ENCODE measurements around the gene RPS6KC1. TPM values are rescaled to one million over a fixed set of nuclear protein-coding genes. Genes with fewer than 3 reads are reported as not detected.
A peak's percentile ranks its signal among the peaks of the same experiment; 100 is the strongest.
"Not testable (repeated sequence)": the region's sequence is repeated elsewhere in the genome, so short reads cannot be mapped to it uniquely, and the experiment has no call there.

RPS6KC1 gene, protein sequence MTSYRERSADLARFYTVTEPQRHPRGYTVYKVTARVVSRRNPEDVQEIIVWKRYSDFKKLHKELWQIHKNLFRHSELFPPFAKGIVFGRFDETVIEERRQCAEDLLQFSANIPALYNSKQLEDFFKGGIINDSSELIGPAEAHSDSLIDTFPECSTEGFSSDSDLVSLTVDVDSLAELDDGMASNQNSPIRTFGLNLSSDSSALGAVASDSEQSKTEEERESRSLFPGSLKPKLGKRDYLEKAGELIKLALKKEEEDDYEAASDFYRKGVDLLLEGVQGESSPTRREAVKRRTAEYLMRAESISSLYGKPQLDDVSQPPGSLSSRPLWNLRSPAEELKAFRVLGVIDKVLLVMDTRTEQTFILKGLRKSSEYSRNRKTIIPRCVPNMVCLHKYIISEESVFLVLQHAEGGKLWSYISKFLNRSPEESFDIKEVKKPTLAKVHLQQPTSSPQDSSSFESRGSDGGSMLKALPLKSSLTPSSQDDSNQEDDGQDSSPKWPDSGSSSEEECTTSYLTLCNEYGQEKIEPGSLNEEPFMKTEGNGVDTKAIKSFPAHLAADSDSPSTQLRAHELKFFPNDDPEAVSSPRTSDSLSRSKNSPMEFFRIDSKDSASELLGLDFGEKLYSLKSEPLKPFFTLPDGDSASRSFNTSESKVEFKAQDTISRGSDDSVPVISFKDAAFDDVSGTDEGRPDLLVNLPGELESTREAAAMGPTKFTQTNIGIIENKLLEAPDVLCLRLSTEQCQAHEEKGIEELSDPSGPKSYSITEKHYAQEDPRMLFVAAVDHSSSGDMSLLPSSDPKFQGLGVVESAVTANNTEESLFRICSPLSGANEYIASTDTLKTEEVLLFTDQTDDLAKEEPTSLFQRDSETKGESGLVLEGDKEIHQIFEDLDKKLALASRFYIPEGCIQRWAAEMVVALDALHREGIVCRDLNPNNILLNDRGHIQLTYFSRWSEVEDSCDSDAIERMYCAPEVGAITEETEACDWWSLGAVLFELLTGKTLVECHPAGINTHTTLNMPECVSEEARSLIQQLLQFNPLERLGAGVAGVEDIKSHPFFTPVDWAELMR
- total RNA-seq = 10 to 100 TPM; 20.2 to 23.5 TPM
- long read RNA-seq, donor 1, full-length matches to known transcripts = 9 of 23 reads
- long read RNA-seq, donor 1, partial matches to known transcripts = 3 of 23 reads
- long read RNA-seq, donor 1, other reads (novel, unspliced or antisense) = 11 of 23 reads
- long read RNA-seq, donor 2, partial matches to known transcripts = 4 of 7 reads
- long read RNA-seq, donor 2, other reads (novel, unspliced or antisense) = 3 of 7 reads

DNA sequence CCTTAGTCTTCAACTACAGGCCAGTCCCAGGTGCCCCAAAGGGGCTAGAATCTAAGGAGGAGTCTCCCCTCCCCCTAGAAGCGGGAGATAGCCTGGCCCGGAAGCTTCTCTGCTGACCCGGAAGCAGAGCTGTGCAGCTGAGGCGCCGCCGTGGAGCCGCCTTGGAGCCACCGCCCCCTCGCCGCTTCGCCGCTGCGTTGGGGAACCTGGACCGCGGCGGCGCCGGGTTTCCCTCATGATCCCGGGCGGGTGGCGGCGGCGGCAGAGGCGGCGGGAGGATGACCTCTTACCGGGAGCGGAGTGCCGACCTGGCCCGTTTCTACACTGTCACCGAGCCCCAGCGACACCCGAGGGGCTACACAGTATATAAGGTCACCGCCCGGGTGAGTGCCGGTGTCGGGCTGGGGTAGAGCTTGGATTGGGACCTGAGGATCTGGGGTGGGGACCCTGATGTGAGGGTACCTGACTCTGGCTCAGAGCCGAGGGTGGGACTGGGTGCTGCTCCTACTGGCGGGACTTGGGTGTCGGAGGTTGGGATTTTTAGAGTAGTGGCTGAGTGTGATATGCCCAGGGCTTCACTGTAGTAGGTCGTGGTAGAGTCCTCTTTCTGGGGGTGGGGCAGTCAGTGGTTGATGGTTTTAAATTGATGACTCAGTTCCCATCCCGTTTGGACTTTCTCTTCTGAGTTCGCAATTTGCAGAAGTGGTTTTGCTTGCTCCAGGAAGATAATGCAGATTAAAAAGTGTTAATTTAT, at the start of gene RPS6KC1:
Gene RPS6KC1, plus strand, starts transcription at position 115 of the 754 bp plus-strand sequence. Its CDS starts 164 bp downstream, at position 279.
- DNase-seq (ENCODE audit: low spot score) = peak; percentile 94
- intact Hi-C loops (cut with DNase I) = no loop called here

DNA sequence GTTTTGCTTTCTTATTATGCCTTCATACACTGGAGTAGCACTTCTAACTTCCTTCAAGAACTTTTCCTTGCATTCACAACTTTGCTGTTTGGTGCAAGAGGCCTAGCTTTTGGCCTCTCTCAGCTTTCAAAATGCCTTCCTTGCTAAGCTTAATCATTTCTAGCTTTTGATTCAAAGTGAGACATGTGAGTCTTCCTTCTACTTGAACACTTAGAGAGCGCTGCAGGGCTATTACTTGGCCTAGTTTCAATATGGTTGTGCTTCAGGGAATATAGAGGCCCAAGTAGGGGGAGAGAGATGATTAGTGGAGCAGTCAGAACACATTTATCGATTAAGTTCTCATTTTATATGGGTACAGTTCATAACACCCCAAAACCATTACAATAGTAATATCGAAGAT, 47.8 kb upstream of the RPS6KC1 start:
- DNase-seq (ENCODE audit: low spot score) = no peak
- intact Hi-C loops (cut with DNase I) = no loop called here

DNA sequence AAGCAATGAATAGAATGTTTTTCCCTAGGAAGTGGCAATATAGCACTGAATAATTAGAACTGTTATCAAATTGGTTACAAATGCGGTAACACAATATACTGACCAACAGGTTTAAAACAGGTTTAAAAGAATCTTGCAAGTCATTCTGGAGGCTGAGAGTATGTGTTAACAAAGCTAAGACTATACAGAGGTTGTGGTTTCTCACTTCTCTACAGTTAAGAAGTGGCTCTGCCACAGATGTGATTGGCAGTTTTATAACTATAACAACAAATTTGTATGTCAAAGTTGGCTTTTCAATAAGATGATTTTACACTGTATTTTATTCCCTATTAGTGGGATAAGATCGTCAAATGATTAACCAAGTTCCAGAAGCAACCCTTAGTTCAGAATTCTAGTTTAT, 42.5 kb upstream of the RPS6KC1 start:
- DNase-seq (ENCODE audit: low spot score) = no peak
- intact Hi-C loops (cut with DNase I) = no loop called here

DNA sequence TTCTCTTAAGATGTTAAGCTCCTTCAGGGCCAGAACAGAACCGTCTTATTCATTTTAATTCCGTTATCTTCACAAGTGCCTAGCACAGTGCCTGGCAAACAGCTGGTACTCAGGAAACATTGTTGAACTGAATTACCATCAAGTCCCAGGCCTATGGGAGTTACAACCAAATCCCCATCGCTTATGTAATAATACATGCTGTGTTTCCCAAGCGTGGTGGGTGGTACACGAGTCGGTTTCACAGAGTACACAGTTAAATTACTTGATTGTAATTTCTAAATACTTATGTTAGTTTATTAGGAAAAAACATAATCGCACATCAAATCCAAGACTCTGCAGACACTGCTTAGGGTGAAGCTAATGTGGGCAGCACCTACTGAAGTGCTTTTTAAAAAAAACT, 36.4 kb upstream of the RPS6KC1 start:
- no peak for DNase-seq (ENCODE audit: low spot score)
- intact Hi-C loops (cut with DNase I) = no loop called here

DNA sequence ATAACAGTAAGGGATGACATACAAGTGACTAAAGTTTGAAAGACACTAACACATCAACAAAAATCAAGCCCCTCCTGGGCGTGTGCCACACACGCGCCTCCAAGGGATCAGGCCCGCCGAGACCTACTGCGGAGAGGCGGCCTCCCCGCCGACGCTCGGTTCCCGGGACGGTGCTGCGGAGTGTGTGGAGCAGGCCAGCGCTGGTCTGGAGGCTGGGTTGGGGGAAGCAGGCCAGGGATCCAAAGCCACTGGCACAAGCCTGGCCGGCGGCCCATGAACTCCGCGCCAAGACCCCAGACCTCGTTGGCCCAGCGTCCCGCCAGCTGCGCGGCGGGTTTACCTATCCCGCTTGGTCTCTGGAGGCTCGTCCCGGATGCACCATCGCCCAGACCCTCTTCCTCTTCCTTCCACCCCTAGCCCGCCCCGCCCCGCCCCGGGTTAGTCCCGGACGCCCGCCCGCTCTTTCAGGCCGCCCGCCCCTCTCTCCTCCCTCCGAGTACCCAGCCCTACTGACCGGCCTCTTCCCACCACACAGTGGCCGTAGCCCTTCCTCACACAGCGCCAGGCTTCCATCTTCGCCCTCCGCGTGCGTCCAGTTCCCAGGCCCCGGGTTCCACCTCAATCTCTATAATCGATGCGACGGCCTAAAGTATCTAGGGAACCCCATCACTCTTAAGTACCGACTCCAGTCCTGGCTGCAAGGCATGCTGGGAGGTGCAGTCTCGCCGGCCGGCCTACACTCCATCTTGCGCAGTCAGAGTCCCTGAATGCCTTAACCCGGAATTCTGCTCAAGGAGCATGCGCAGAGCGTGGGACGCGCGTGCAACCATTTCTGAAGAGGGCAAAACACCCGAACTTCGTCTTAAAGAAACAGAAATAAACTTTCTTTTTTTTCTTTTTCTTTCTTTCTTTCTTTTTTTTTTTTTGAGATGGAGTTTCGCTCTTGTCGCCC, 35.7 kb upstream of the RPS6KC1 start, which contains the start of gene ANGEL2:
Gene ANGEL2, minus strand, starts transcription at position 769 of the 952 bp plus-strand sequence. Its CDS starts 196 bp downstream, at position 573.
- DNase-seq (ENCODE audit: low spot score) = peak; percentile 99
- intact Hi-C loops (cut with DNase I) = no loop called here

DNA sequence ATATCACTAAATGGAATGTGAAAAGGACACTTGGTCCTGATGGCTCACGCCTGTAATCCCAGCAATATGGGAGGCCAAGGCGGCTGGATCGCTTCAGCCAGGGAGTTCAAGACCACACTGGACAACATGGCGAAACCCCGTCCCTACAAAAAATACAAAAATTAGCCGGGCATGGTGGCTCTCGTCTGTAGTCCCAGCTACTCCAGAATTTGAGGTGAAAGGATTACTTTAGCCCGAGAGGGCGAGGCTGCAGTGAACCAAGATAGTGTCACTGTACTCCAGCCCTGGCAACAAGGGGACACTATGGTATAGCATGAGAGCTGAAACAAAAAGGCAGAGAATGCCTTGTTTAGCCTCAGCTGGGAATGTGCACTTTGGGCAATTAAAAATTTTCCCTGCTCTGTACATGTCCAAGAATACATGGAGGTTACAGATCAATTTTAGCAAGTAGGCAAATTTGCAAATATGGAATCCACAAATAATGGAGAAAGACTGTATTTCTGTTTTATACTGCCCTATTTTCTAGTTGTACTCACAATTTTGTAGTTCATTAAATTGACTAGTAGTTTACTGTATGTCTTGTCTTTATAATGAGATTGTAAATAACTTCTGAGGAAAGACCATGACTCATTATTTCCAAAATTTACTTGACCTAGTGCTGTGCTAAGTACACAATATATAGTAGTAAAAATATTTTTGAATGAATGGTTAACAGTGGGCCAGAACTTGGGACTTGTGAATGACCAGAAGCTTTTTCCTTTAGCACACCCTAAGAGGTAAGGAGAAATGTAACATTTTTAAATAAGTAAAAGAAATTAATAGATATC, 33.4 kb upstream of the RPS6KC1 start:
- intact Hi-C loops (cut with DNase I) = no loop called here

DNA sequence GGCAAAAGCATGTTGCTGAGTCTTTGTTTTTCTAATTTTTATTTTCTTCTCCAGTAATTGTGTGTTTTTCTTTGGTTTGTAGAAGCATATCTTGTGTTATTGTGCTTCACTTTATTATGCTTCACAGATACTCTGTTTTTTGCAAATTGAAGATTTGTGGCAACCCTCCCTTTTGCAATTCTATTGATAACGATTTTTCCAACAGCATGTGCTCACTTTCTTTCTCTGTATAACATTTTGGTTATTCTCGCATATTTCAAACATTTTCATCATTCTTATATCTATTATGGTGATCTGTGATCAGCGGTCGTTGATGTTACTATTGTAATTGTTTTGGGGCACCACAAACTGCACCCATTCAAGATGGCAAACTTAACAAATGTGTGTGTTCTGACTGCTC, 31.6 kb upstream of the RPS6KC1 start:
- intact Hi-C loops (cut with DNase I) = no loop called here
- no peak for DNase-seq (ENCODE audit: low spot score)

More for the DNA sequence above, 33.4 kb upstream of the RPS6KC1 start:
- DNase-seq (ENCODE audit: low spot score) = no peak

DNA sequence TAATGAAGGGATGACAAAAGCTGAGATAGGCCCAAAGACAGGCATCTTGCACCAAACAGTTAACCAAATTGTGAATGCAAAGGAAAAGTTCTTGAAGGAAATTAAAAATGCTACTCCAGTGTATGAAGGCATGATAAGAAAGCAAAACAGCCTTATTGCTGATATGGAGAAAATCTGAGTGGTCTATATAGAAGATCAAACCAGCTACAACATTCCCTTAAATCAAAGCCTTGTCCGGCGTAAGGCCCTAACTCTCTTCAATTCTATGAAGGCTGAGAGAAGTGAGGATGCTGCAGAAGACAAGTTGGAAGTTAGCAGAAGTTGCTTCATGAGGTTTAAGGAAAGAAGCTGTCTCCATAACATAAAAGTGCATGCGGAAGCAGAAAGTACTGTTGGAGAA, 31.0 kb upstream of the RPS6KC1 start:
- no peak for DNase-seq (ENCODE audit: low spot score)
- intact Hi-C loops (cut with DNase I) = no loop called here

DNA sequence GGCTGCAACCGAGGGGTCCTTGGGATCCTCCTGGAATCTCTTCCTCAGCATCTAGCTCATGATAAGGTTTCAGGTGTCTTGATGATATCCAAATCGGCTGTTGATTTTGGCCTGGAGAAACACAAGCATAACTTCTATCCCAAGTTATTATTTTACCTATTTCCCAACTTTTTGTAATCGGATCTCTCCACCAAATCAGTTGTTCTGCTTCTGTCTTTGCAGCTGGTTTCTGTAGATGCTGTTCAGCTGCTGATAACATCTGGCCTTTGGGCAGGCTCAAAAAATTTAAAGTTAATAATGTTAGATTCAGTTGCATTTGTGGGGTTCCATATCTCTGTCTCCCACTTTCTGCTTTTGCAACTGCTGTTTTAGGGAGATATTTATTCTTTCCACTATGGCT, 24.0 kb upstream of the RPS6KC1 start:
- intact Hi-C loops (cut with DNase I); DNase-seq (ENCODE audit: low spot score): not testable (repeated sequence)

DNA sequence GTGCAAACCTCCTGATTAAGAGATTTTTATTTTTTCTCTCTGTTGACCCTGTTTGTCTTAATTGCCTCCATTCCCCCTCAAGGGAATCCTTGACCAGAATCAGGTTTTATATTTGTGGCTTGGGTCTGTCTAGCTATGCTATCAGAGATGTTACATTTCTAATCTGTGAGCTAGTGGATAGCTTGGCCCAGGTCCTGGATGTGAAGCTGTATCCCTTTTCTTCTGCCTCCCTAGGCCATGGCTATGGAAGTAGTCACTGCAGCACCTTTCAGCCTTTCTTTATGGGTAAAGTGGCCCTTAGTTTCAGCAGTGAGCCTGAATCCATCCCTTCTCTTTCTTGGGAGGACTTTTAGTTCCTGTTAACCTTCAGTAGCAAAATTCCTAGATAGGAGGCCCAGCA, 18.4 kb upstream of the RPS6KC1 start:
- no peak for DNase-seq (ENCODE audit: low spot score)
- intact Hi-C loops (cut with DNase I) = no loop called here

DNA sequence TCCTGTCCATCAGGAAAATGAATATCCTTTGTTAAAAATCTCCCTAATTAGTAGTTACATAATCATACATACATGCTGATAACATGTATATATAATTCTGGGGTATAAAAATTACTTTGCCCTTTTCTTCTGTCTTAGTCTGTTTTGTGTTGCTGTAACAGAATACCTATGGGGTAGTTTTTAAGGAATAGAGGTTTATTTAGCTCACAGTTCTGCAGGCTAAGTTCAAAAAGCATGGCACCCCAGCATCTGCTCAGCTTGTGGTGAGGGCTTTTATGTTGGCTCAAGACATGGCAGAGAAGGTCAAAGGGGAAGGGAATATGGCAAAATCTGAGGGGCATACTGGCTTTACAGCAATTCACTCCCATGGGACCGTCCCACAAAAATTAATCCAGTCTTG, 16.3 kb upstream of the RPS6KC1 start:
- intact Hi-C loops (cut with DNase I) = no loop called here
- DNase-seq (ENCODE audit: low spot score) = no peak

DNA sequence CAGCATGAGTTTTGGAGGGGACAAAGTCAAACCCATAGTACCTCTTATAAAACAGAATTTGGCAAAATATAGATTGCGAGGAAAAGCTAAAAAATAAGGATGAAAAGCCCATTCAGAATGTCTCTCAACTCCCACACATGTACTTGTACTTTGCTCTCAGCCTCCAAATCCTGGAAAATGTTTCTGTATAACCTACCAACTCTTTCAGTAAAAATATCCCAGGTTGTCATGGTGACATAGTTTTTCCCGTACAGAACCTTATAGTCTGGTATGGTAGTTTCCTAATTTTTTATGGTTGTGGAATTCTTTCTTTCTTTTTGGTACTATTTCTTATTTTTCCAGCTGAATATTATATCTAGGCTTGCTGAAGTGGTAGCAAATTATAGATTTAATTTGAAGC, 15.5 kb upstream of the RPS6KC1 start:
- intact Hi-C loops (cut with DNase I) = no loop called here
- DNase-seq (ENCODE audit: low spot score) = no peak

DNA sequence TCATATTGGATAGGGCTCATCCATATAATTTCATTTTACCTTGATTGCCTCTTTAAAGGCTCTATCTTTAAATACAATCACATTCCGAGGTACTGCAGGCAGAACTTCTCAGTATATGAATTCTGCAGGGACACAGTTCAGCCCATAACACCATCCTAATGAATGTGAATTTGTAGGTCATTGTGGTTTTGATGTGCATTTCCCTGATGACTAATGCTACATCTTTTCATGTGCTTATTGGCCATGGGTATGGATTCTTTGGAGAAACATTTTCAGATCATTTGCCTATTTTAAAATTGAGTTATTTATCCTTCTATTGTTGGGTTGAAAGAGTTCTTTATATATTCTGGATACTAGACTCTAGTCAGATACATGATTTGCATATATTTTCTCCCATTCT, 9.6 kb upstream of the RPS6KC1 start:
- no peak for DNase-seq (ENCODE audit: low spot score)
- intact Hi-C loops (cut with DNase I) = no loop called here

DNA sequence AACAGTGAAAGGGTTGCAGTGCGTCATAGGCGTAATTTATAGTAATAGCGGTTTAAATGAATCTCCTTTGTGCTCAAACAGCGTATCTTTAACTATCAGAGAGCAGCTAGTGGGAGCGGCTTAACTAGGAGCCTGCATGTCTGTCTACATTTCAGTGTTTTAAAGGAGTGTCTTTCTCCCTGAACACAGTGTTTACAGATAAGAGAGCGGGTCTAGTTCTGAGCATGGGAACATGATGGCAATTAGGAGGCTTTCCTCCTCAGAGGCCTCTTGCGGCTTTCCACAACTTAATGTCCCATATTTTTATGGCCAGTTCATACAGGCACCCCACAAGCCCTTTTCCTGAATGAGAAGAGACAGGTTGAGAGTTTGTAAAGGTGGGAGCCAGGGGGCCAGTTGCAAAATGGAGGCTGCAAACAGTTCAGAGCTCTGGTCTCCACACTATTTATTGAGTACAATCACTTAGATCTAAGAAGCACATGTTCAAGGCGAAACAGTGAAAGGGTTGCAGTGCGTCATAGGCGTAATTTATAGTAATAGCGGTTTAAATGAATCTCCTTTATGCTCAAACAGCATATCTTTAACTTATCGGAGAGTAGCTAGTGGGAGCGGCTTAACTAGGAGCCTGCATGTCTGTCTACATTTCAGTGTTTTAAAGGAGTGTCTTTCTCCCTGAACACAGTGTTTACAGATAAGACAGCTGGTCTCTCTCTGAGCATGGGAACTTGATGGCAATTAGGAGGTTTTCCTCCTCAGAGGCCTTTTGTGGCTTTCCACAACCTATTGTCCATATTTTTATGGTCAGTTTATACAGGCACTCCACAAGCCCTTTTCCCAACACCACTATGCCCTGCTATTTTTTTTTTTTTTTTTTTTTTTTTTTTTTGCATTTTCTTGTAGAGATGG, 5.5 kb upstream of the RPS6KC1 start:
- DNase-seq (ENCODE audit: low spot score); intact Hi-C loops (cut with DNase I): not testable (repeated sequence)

DNA sequence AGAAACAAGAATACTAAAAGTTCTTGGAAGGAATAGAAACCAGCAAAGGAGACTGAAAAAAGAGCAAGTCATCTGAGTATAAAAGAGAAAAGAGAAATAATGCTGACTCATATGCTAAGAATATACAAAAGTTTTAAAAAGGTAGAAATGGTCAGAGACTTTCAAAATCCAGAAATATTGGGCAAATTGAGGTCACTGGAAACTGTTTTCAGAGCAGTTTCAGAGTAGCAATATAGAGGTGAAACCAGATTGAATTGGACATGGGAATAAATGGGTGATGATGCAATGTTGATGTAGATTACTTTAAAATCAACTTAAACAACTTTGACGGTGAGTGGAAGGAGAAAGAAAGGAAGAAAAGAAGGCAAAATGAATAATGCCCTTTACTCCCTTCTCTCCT, 1.8 kb upstream of the RPS6KC1 start:
- DNase-seq (ENCODE audit: low spot score) = no peak
- intact Hi-C loops (cut with DNase I) = no loop called here

DNA sequence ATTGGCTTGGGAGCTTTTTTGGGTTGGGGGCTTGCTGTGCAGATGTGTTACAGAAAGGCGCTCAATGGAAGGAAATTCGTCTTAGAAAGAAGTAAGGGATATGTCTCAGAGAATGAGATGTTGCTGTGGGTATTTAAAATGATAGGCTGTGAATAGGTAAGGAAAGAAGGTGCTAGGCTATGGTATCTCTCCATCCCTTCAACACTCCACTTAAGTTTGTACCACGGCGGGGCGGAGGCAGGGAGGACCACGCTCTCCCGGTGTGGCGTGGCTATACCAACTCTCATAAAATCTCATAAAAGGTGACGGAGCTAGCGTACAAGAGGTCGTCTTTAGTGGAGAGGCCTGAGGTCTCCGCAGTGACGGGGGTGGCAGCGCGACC, 305 bp upstream of the RPS6KC1 start:
- no peak for DNase-seq (ENCODE audit: low spot score)
- intact Hi-C loops (cut with DNase I) = no loop called here
